ENCODE data around the gene GLIS1.

GRCh38 chr1:53703174-53703573 is 35.8 kb downstream of the GLIS1 start:
- TF ChIP-seq, protein P1, sequence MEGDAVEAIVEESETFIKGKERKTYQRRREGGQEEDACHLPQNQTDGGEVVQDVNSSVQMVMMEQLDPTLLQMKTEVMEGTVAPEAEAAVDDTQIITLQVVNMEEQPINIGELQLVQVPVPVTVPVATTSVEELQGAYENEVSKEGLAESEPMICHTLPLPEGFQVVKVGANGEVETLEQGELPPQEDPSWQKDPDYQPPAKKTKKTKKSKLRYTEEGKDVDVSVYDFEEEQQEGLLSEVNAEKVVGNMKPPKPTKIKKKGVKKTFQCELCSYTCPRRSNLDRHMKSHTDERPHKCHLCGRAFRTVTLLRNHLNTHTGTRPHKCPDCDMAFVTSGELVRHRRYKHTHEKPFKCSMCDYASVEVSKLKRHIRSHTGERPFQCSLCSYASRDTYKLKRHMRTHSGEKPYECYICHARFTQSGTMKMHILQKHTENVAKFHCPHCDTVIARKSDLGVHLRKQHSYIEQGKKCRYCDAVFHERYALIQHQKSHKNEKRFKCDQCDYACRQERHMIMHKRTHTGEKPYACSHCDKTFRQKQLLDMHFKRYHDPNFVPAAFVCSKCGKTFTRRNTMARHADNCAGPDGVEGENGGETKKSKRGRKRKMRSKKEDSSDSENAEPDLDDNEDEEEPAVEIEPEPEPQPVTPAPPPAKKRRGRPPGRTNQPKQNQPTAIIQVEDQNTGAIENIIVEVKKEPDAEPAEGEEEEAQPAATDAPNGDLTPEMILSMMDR (IDR thresholded peaks at IDR 0.05): no peak
- TF ChIP-seq POLR2A (IDR thresholded peaks at IDR 0.05): no peak
- TF ChIP-seq POLR2AphosphoS5 (IDR thresholded peaks at IDR 0.05): no peak
- no peak for TF ChIP-seq EP300 (IDR thresholded peaks at IDR 0.05)
